COLO829 (cell line): ENCODE measurements around the gene EPHA7.

Experiments
- DNase-seq: peaks from one replicate; pipeline ENCODE4 v3.0.0; 2012; ENCODE audit warnings: low spot score

EPHA7 gene

DNA sequence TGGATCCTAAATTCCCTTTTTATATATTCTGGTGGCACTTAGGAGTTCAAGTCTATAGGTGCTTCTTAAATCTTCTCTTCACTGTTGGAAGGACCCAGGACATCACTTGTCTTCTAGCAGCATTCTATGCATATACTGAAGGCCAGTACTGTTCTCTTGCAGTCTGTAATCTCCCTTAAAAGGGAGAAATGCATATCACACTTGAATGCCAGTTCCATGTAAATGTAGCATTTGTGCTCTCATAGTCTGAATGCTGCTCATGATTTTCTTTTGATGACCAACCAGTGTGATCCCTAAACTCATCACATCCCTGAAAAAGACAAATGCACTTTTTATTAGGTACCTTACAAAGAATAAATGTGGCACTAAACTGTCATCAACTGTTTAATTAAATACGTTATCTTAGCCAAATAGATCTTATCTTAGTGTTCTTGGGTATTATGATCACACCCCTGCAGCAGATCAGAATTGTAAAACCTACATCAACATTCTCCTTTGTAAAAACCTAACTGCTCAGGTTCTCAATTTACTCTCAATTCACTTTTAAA is 176.1 kb downstream of the EPHA7 start:
- no peak for DNase-seq

DNA sequence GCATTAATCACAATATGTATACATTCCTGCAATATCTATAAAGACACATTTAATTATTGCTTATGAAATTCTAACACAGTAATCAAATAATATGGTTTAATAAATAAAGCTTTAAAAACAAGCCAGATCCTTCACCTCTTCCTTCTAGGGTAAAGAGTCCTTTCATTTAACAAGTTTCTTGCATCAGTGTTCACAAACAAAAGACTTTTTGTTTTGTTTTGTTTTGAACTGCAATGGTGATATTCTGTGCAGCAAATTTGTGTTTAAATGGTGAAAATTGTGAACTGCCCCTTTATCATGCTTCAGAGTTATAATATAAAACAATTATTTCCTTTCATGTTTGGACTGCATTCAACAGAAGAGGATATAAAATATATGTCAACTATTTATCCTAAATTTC is 177.3 kb downstream of the EPHA7 start:
- DNase-seq: no peak

DNA sequence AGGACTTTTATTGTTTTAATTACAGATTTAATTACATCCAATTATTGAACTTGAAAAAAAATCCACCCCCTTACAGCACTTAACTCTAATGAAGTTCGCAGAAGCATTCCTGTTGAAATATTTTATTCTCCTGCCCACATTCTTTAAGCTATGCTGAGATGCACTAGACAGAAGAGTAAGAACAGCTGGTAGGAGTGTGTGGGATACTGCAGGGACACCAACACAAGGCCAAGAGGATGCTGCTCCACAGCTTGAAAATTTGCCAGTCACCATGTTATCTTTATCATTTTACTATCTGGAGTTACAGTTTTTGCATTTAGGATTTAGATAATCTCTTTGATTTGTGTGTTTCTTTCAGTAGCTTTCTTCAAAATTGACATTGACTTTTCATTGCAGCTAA is 180.7 kb downstream of the EPHA7 start:
- no peak for DNase-seq

DNA sequence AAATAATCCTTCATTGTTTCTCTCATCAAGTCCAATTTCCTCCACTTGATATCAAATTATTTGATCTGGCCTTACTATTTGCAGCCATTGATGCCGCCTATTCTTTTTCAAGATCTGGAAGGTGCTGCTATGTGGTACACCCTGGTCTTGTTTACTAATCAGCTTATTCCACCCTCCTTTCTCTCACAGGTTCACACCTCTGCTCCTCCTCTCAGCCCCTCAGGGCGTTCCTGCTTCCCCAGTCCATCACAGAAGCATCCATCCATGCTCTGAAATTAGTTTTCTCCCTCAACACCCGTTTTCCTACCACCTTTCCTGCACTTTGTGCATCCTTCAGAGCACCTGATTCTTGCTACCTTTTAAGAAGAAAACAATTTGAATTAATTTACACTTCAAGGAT is 183.6 kb downstream of the EPHA7 start:
- no peak for DNase-seq

DNA sequence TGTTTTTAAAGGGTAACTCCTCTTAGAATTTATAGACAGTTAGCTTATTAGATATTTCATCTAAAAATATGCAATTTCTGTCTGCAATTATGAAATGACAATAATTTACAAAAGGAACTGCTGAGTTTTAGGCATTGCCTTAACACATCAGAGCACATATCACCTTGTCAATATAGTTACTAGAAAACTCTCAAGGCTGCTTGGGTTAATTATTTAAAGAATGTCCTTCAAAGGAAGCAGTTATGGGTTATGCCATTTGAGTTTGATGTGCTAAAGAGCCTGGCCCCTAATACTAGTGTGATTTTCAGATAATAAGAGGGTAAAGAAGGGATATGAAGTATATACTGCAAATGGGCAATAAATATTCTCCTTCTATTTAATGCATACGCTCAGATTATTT is 192.5 kb downstream of the EPHA7 start:
- no peak for DNase-seq

DNA sequence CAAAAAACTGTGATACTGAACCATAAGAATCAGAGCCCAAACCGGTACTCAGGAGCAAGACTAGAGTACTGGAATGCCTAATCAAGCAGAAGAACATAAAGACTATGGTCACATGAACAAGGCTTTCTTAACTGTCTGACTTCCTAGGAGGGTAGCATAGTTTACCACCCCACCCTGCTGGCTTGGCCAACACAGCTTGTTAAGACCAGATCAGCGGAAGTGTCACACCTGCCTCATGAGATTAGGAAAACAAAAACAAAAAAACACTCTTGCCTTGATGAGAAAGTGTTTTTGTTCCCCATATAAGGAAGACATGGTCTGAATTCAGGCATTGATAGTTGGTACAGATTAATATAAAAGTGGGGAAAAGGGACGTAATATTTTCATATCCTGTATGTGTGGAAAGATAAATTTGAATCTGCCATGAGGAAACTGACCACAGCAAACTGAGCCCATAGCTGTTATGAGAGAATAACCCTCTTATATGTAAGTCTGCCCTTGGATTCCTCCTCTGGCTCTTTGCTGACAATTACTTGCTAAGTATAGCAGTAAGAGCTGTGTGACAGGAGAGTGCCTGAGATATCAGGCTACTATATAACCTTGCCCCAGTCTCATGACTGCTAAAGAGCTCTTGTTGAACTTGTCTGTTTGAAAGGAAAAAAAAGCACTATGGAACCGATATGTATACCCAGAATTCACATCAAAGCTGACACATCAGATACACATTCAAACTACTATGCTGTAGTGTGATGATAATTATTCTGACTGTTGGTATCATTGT is 197.1 kb downstream of the EPHA7 start:
- no peak for DNase-seq

DNA sequence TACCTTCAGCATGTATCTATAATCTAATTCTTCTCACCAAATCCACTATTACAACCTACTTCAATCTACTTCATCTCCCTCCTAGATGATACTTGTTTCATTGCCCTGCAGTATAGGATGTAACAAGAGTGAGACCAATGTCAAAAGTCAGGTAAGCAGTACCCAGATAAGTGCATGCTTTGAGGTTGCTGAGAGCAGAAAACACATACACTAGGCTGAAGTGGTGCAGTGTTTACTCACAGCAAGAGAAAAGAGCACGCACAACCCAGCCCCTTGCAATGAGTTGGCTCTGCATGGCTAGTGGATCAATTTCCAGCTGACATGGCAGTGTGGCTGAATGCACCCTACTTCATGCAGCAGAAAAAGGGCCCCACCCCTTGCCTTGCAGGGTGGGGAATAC is 199.9 kb downstream of the EPHA7 start:
- DNase-seq: no peak

DNA sequence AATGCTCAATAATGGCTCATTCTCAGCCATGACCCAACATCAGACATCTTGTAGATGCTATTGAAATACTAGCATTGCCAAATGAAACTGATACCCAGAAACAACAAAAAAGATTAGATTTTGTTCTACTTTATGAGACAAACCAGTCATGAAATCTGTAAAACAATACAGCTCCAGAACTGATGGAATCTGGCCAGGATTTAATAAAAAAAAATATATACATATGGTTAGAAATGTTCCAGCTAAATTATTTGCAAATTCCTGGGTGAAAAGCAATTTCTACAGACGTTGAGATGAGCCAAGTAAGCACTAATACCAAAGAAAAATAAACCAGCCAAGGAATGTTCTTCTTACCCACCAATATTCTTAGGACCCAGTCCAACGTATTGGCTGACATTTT is 201.3 kb downstream of the EPHA7 start:
- DNase-seq: no peak

DNA sequence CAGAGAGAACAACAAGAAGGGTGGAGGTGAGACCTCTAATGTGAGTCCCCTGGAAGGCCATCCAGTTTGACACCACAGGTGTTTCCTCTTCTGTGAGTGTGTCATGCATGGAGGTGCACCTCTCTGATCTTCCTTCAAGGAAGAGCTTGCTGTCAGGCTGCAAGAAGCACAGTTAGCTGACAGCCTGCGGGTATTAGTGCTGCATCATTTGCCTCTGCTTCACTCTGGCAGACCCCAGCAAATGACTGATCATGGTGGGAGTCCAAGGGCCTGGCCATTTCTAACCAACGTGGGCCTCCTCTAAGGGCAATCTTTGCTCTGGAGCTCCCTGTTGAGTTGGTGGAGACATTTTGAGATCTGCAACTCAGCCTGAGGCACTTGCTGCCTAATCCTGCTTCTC is 206.3 kb downstream of the EPHA7 start:
- no peak for DNase-seq

DNA sequence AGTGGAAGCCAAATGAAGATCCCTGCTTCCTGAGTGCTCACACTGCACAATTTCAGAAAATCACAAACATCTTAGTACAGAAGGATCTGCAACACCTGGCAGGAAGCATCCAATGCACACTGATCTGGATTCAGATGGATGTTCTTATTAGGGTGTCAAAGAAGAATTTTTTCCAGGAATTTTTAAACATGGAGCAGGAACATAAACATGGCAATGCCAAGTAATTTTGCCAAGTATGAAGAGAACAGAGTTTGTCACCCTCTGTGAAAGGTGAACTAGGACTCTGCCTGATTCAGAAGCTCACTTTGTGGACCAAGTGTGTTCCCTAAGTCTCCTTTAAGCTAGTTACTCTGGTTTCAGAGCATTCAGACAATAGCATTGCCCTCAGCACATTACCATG is 208.5 kb downstream of the EPHA7 start:
- DNase-seq: no peak

DNA sequence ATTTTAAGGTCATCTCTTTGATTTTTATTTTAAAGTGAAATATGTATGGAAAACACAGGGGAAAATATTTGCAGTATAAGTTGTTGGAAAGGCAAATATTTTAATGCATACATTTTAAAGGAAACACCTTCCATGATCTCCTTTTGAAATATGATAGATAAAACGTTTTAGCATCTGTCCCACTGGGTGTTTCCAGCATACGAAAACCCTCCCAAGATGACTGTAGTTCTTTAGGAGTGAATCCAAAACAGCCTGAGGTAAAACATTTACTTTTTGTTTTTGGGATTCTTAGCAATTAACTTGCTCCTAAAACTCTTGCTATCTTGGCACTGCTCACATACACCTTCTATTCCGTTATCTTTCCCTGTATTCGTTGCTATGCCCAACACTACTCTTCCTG is 210.0 kb downstream of the EPHA7 start:
- DNase-seq: no peak

DNA sequence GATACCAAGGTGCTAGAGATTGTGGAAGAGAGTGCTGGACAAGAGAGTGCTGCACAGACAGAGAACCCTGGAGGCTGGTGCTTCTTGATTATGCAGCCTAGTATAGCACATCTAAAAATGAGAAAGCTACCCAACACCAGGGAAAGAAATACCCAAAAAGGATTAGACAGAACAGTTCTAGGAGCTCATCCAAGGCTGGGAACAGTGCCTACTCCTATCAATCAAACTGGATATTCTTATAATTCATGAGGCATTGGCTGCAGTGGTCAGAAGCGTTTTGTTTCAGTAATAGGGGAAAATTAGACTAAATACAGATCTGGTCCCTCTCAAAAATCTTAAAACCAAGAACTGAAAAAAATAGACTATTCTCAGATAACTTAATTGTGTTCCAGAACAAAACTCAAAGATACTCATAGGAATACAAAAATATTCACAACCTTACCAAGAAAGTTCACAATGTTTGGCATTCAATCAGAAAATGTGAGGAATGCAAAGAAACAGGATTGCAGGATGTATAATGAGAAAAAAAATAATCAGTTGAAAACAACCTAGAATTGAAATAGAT is 222.9 kb downstream of the EPHA7 start:
- no peak for DNase-seq

DNA sequence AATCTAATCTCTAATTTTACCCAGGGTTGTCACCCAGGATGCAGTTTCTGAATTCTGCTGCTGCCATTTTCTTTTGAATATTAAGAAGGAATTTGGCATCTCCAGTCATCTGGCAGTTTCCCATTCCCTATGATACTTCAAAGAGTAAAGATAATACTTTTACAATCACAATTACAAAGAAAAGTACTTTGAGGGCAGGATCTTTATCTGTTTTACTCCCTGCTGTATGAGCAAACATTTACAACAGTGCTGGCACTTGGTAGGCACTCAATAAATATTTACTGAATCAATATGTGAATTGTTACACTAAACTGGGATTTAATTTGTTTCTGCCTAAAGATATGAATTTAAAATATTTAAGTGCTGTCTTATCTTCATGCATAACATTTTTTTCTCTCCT is 224.9 kb downstream of the EPHA7 start:
- DNase-seq: no peak

DNA sequence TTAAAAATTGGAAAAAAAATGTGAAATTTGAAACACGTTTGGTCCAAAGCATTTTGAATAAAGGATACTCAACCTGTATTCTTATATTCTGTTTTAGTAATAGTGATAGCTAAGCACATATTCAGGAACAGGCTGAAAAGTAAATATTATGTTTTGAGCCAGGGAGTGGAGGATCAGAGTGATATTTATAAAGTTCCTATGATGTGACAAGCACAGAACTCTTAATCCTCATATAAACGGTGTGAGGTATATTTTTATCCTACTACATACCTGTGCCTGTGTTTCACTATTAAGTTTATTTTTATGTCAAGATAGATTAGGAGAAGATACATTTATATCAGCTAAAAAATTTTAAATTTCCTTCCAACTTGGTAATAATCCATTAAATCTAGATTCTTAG is 225.5 kb downstream of the EPHA7 start:
- no peak for DNase-seq
